Smooth muscle cell of the coronary artery (primary cell): ENCODE results near the gene SEC14L6. TPM values are rescaled to one million over a fixed set of nuclear protein-coding genes. Genes with fewer than 3 reads are reported as not detected.

ENCODE experiments used
- total RNA-seq: library from RNA; depleted of rRNA; stranded (reverse); fragments of >200 nt; gene quantifications from 2 replicates; pipeline ENCODE4 v1.2.3, GENCODE V29; 2014; ENCODE audit warnings: low replicate concordance

The SEC14L6 gene
- total RNA-seq, result 0.15 TPM in 1 of 2 replicates, not detected in the other

GRCh38 chr22:30546616-30547015 lies at the start of gene SEC14L6:
TSS of gene SEC14L6 (minus strand) at chr22:30546741. CDS start at chr22:30546682, 59 bp downstream.

GRCh38 chr22:30591588-30592359 lies 45.2 kb upstream of the SEC14L6 start, which contains the start of gene PES1:
TSS of gene PES1 (minus strand) at chr22:30591910. CDS start at chr22:30591833, 77 bp downstream.

GRCh38 chr22:30574095-30574981 lies 27.8 kb upstream of the SEC14L6 start, which contains the start of gene GAL3ST1:
TSS of gene GAL3ST1 (minus strand) at chr22:30574665. CDS start at chr22:30557392, 17,273 bp downstream.

Other genes starting within 250 kb of the SEC14L6 start
- gene TBC1D10A, start 219.8 kb downstream of the SEC14L6 start, total RNA-seq, result 6.9 and 11.8 TPM in 2 replicates
- gene SF3A1, start 189.8 kb downstream of the SEC14L6 start, total RNA-seq, result 17.4 and 20.6 TPM in 2 replicates
- 0.59 and 1.6 TPM in 2 replicates for gene CCDC157, start 189.7 kb downstream of the SEC14L6 start, total RNA-seq
- 18.3 and 27.5 TPM in 2 replicates for gene RNF215, start 159.3 kb downstream of the SEC14L6 start, total RNA-seq
- gene SEC14L2, start 149.7 kb downstream of the SEC14L6 start, total RNA-seq, result 3.9 and 33.7 TPM in 2 replicates
- 3.2 and 11.4 TPM in 2 replicates for gene MTFP1, start 121.0 kb downstream of the SEC14L6 start, total RNA-seq
- not detected in 2 replicates for gene SEC14L3, start 74.7 kb downstream of the SEC14L6 start, total RNA-seq
- gene SEC14L4, start 41.0 kb downstream of the SEC14L6 start, total RNA-seq, result 0.35 TPM in 1 of 2 replicates, not detected in the other
- gene GAL3ST1, start 27.9 kb upstream of the SEC14L6 start, total RNA-seq, result not detected in 2 replicates
- 99.5 and 152 TPM in 2 replicates for gene PES1, start 45.2 kb upstream of the SEC14L6 start, total RNA-seq
- gene TCN2, start 60.4 kb upstream of the SEC14L6 start, total RNA-seq, result 4.6 and 4.9 TPM in 2 replicates
- gene SLC35E4, start 89.0 kb upstream of the SEC14L6 start, total RNA-seq, result 5.7 and 7.7 TPM in 2 replicates
- gene DUSP18, start 121.1 kb upstream of the SEC14L6 start, total RNA-seq, result 8.6 and 8.8 TPM in 2 replicates
- gene OSBP2, start 148.1 kb upstream of the SEC14L6 start, total RNA-seq, result 0.45 and 9.5 TPM in 2 replicates